Effector memory CD4-positive, alpha-beta T cell (primary cell): Measurements from ENCODE around the gene CDT1.
"Not testable (repeated sequence)": the region's sequence is repeated elsewhere in the genome, so short reads cannot be mapped to it uniquely, and the experiment has no call there.

Source experiments
- DNase-seq, 3 donors: peaks; one replicate each; pipeline ENCODE4 v3.0.0-alpha.2; 2020
- H3K27ac ChIP-seq: 2 replicates; pipeline ENCODE4 v1.7.0; 2013; ENCODE audit warnings: mild to moderate bottlenecking, low read length, moderate library complexity; ENCODE audit not compliant: insufficient read depth, poor library complexity, severe bottlenecking
- H3K27me3 ChIP-seq: replicated peaks from 2 replicates; pipeline ENCODE4 v1.7.0; 2013; ENCODE audit warnings: mild to moderate bottlenecking, low read length; ENCODE audit not compliant: insufficient read depth, control insufficient read depth, poor library complexity, severe bottlenecking
- H3K36me3 ChIP-seq: 2 replicates; pipeline ENCODE4 v1.7.0; 2013; ENCODE audit warnings: mild to moderate bottlenecking, low read length, moderate library complexity; ENCODE audit not compliant: control insufficient read depth, insufficient read depth
- H3K4me1 ChIP-seq: 2 replicates; pipeline ENCODE4 v1.7.0; 2013; ENCODE audit warnings: low read length, mild to moderate bottlenecking; ENCODE audit not compliant: control insufficient read depth, insufficient read depth, poor library complexity, severe bottlenecking
- H3K4me3 ChIP-seq: 2 replicates; pipeline ENCODE4 v1.7.0; 2013; ENCODE audit warnings: low read length, low read depth, mild to moderate bottlenecking; ENCODE audit not compliant: insufficient read depth, poor library complexity, severe bottlenecking
- H3K9me3 ChIP-seq: 2 replicates; pipeline ENCODE4 v1.7.0; 2013; ENCODE audit warnings: mild to moderate bottlenecking, low read length, moderate library complexity; ENCODE audit not compliant: control insufficient read depth

Gene CDT1

DNA sequence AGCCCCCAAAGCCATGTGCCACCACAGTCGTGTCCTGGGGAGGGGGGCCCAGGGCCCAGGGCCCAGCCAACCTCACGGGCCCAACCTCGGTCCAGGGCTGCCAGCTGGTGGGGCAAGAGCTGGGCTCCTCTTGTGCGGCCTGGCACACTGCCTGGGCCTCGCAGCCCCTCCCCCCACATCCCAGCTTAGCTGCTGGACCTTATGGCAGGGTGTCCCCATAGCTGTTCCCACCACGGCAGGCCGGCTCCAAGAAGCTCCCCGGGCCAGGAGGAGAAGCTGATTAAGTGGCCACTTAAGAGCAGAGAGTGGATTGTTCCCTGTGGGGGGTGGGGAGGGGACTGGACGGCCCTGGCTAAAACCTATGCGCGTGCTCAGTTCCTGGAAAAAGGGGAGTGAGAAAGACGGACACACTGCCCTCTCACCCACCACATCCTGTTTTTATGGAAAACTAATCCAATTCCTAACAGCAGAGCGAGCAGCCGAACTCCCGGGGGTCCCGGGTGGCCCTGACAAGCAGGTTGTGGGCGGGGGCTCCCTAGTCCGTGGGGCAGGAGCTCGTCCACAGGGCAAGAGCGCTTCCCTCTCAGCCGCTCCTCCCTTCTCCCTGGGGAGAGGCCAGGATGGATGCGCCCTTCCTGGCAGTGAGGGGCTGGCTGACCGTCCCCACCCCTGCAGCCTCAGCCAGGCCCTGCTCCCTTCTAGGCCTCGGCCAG lies 35.4 kb upstream of the CDT1 start:
- no peak for DNase-seq
- Histone ChIP-seq H3K4me3 (no peak overlapping the region), H3K4me1 (peaks cover 50% of the 10 kb centered on the region), H3K9me3 (no peaks in the 10 kb centered on the region), H3K36me3 (peaks cover 13% of the 10 kb centered on the region), H3K27me3 (no peaks in the 10 kb centered on the region), H3K27ac (peak overlapping the region; percentile 25)

- peaks cover 2% of the 10 kb centered on the region for H3K36me3 ChIP-seq
- H3K27ac ChIP-seq, result peak overlapping the region; percentile 4
- H3K4me3 ChIP-seq, result no peak overlapping the region
- H3K4me1 ChIP-seq, result peaks cover 61% of the 10 kb centered on the region
- no peaks in the 10 kb centered on the region for H3K9me3 ChIP-seq
- no peaks in the 10 kb centered on the region for H3K27me3 ChIP-seq
- DNase-seq, result no peak
Measured at GRCh38 chr16:88769617-88770460, 33.8 kb upstream of the CDT1 start.

GRCh38 chr16:88770461-88771293 lies 32.9 kb upstream of the CDT1 start:
- no peak for DNase-seq
- Histone ChIP-seq H3K4me1 (peaks cover 61% of the 10 kb centered on the region), H3K36me3 (peaks cover 2% of the 10 kb centered on the region), H3K9me3 (no peaks in the 10 kb centered on the region), H3K27me3 (no peaks in the 10 kb centered on the region), H3K4me3 (no peak overlapping the region), H3K27ac (peak overlapping the region; percentile 4)

DNA sequence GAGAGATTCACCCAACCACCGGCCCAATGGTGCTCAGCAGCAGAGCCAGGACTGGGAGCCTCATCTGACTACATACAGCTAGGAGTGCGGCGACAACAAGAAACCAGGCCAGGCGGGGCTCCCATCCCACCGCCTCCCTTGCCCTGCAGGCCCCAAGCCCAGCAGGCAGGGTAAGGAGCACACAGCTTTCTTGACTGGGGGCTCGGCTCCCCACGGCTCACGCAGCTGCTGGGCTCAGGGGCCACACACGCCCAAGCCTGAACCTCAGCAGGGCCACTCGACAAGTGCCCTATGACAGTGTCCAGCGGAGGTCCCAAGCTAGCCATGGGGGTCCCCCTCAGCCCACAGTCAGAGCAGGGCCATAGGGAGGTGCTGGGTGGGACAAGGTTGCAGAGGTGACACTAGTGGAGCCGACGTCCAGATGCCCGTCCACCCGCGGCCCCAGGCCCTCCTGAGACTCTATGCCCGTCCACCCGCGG lies 32.3 kb upstream of the CDT1 start:
- Histone ChIP-seq H3K27ac (no peak overlapping the region), H3K4me3 (no peak overlapping the region)

GRCh38 chr16:88771781-88772180 lies 31.8 kb upstream of the CDT1 start:
- H3K4me1 ChIP-seq, result peaks cover 61% of the 10 kb centered on the region
- not testable (repeated sequence) for H3K27me3 ChIP-seq, DNase-seq, H3K4me3 ChIP-seq, H3K36me3 ChIP-seq, H3K27ac ChIP-seq, H3K9me3 ChIP-seq

More for the DNA sequence above, 32.3 kb upstream of the CDT1 start:
- H3K9me3 ChIP-seq, result no peaks in the 10 kb centered on the region
- no peak for DNase-seq
- H3K36me3 ChIP-seq, result peaks cover 2% of the 10 kb centered on the region
- H3K4me1 ChIP-seq, result peaks cover 61% of the 10 kb centered on the region
- H3K27me3 ChIP-seq, result no peaks in the 10 kb centered on the region

DNA sequence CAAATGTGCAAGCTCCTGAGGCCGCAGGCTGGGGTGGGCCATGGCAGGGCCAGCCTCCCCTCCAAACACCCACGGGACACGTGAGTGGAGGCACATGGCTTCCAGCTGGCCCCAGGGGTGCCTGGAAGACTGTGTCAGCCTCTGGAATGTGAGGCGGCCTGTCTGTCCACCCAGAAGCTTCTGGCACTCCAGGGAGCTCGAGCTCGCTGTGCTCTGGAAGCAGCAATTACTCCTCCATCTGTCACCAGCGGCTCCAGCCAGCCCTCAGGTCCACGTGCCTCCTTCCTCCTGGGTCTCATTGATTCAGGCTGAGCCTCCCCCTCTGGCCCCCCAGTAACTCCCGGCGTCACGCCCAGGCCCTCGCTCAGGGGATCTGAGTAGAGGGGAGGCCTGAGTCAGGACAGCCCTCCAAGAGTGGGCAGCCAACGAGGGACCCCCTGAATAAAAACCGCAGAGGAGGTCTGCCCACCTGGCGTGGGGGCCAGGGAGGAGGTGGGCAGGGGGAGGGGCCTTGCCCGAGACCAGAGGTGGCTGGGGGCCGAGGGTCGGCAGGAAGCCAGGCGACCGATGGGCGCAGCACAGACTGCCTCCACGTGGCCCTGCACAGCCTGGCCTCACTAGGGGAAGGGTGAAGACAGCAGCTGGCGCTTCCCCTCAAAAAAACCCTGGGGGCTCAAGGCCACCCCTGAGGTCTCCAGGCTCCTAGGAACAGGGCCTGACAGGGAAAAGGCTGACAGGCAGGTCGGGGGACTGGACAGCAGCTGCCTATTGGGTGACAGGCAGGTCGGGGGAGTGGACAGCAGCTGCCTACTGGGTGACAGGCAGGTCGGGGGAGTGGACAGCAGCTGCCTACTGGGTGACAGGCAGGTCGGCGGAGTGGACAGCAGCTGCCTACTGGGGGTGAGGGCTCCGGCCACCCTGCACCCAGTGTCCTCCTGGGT lies 30.4 kb upstream of the CDT1 start:
- Histone ChIP-seq H3K9me3 (no peaks in the 10 kb centered on the region), H3K4me3 (no peak overlapping the region), H3K27me3 (no peaks in the 10 kb centered on the region), H3K36me3 (peaks cover 10% of the 10 kb centered on the region), H3K4me1 (peaks cover 53% of the 10 kb centered on the region), H3K27ac (peak overlapping the region; percentile 37)
- no peak for DNase-seq

- Histone ChIP-seq H3K27ac (no peak overlapping the region), H3K4me1 (peaks cover 48% of the 10 kb centered on the region), H3K4me3 (no peak overlapping the region), H3K27me3 (no peaks in the 10 kb centered on the region), H3K36me3 (peaks cover 10% of the 10 kb centered on the region), H3K9me3 (no peaks in the 10 kb centered on the region)
- no peak for DNase-seq
Measured at GRCh38 chr16:88773812-88774291, 29.7 kb upstream of the CDT1 start.

DNA sequence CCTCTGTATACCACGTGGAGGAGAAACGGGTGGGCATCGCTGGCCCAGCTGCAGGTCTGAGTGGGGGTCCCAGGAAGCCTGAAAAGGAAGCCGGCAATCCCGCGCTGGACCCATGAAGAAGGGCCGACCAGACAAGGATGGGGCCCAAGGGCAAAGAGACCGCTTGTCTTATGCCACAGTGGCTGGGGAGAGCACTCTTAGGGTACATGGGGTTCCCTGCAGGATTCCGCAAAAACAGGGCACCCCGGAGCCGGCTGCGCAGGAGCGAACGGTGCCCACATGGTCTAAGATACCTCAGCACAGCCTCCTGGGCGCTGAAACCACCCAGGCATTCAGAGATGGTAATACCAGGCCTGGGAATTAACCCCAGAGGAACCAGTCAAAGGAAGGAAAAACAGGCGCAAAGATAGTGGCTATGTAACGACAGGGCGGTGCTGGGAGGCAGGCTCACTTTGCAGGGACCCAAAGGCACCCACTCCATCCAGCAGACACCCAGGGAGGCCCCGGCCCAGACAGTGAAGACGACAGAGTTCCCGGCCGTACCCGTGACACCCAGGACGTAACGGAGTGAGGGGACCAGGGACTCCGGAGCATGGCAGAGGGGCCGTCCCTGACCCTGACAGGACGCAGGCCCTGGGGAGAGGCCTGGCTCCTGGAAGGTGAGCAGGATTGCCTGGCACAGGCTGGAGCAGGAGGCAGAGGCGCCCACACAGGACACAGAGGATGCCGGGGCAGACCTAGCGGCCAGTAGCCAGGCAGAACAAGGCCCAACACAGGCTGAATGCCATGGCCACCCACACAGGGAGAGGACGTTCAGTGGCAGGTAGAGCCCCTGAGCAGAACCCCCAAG lies 28.8 kb upstream of the CDT1 start:
- no peaks in the 10 kb centered on the region for H3K27me3 ChIP-seq
- H3K9me3 ChIP-seq, result no peaks in the 10 kb centered on the region
- H3K36me3 ChIP-seq, result peaks cover 10% of the 10 kb centered on the region
- no peak overlapping the region for H3K27ac ChIP-seq
- no peak for DNase-seq
- peaks cover 49% of the 10 kb centered on the region for H3K4me1 ChIP-seq
- no peak overlapping the region for H3K4me3 ChIP-seq
